GM12891 (cell line): Measurements from ENCODE around the gene ZNF678.

Experiments
- DNase-seq: peaks from one replicate; pipeline ENCODE4 v3.0.0; 2011; ENCODE audit warnings: low spot score; ENCODE audit not compliant: insufficient read length
- FAIRE-seq: peaks from 2 replicates; lab custom pipeline; 2011; peaks lifted over from hg19 to GRCh38; lab: Jason Lieb, UNC
- PAX5 ChIP-seq: IDR thresholded peaks from 2 replicates; pipeline ENCODE4 v1.6.1; 2011; ENCODE audit warnings: low read length, moderate library complexity, mild to moderate bottlenecking; ENCODE audit not compliant: insufficient read depth, severe bottlenecking
- POLR2A ChIP-seq: IDR thresholded peaks from 2 replicates; pipeline ENCODE4 v1.6.1; 2011; ENCODE audit warnings: low read depth, low read length, control low read depth
- POLR2AphosphoS5 ChIP-seq: IDR thresholded peaks from 2 replicates; pipeline ENCODE4 v1.6.1; 2011; ENCODE audit warnings: low read depth, low read length, control low read depth
- POU2F2 ChIP-seq: IDR thresholded peaks from 2 replicates; pipeline ENCODE4 v1.6.1; 2011; ENCODE audit warnings: low read depth, mild to moderate bottlenecking, control low read depth, low read length, moderate library complexity
- SPI1 ChIP-seq: IDR thresholded peaks from 2 replicates; pipeline ENCODE4 v1.6.1; 2011; ENCODE audit warnings: low read depth, low read length, control low read depth
- TAF1 ChIP-seq: IDR thresholded peaks from 2 replicates; pipeline ENCODE4 v1.6.1; 2011; ENCODE audit warnings: low read depth, low read length, control low read depth

ZNF678 gene

GRCh38 chr1:227712648-227713047 is 149.3 kb downstream of the ZNF678 start:
- DNase-seq (no peak), FAIRE-seq (no peak)
- no peak for TF ChIP-seq POLR2A
- 0 out of 2 replicates have a peak, but pooled peaks have one; percentile 32 for TF ChIP-seq POU2F2

- FAIRE-seq (no peak), DNase-seq (no peak)
- no peak for TF ChIP-seq POU2F2
- TF ChIP-seq SPI1, result no peak
- no peak for TF ChIP-seq POLR2A
- no peak for TF ChIP-seq TAF1
- no peak for TF ChIP-seq PAX5
- TF ChIP-seq POLR2AphosphoS5, result no peak
These were observed 155.6 kb downstream of the ZNF678 start for GRCh38 chr1:227718932-227719331.

- TF ChIP-seq POLR2AphosphoS5, result no peak
- TF ChIP-seq POU2F2, result no peak
- no peak for TF ChIP-seq PAX5
- TF ChIP-seq TAF1, result no peak
- no peak for TF ChIP-seq SPI1
- no peak for TF ChIP-seq POLR2A
- FAIRE-seq (no peak), DNase-seq (no peak)
These were observed 160.1 kb downstream of the ZNF678 start for GRCh38 chr1:227723474-227723873.

- FAIRE-seq, result no peak
- TF ChIP-seq POLR2A (no peak), PAX5 (no peak), TAF1 (no peak), SPI1 (no peak), POLR2AphosphoS5 (no peak), POU2F2 (no peak)
- DNase-seq, result no peak
These were observed 161.7 kb downstream of the ZNF678 start for GRCh38 chr1:227725046-227725445.

- TF ChIP-seq POLR2AphosphoS5 (no peak), TAF1 (no peak), POLR2A (no peak), SPI1 (no peak), POU2F2 (no peak), PAX5 (no peak)
- FAIRE-seq, result no peak
These were observed 163.0 kb downstream of the ZNF678 start for GRCh38 chr1:227726318-227726717.

More at GRCh38 chr1:227726318-227726717, 163.0 kb downstream of the ZNF678 start:
- no peak for DNase-seq
